ENCODE measurements around the gene SFT2D1. TPM values are rescaled to one million over a fixed set of nuclear protein-coding genes. Genes with fewer than 3 reads are reported as not detected.

SFT2D1 gene
- total RNA-seq, 1 experiment from 2014 or later, result 40.2 TPM

DNA sequence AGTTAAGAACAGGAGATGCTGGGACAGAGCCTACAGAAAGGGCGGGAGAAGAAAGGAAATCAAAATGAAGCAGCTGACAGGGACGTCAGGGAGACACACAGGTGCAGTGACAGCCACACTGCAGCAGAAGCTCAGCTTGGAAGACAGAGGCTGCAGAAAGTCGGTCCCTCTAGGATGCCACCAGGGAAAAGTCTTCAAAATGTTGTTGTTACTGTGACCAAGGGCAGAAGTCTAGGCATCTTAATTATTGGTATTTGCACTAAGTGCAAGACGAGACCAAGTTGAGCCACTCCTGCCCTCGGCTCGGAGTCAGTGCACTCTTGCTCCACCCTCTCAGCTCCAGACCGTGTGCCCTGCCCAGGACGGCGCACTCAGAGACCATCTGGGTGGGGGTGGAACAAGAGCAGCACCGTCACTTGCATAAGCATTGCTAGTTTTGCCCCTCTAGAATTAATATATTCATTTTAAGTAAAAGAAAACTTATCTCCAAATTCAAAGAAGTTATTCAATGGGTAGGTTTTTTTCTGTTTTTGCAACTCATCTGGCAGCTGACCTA is 36.7 kb downstream of the SFT2D1 start:
- Mint-ChIP-seq H3K27me3 (ENCODE audit: low read depth) (peaks cover 74% of the 10 kb centered on the region), H3K4me3 (no peak overlapping the region), H3K27ac (no peak overlapping the region; a peak in 1 of 7 replicates), H3K36me3 (ENCODE audit: insufficient read depth in 1 of 3, low read depth in 3 of 3) (no peaks in the 10 kb centered on the region; a peak in 1 of 7 replicates), H3K4me1 (peaks cover 4 to 7% of the 10 kb centered on the region in 2 experiments), H3K9me3 (peaks cover 0 to 3% of the 10 kb centered on the region in 2 experiments; a peak in 1 of 5 replicates)
- Histone ChIP-seq H3K14ac (ENCODE audit: insufficient read depth, low read length) (no peak overlapping the region), H3K4me1 (ENCODE audit: insufficient read depth, low read length) (no peaks in the 10 kb centered on the region; the same call in 1 of the 2 replicates), H3K4ac (ENCODE audit: low read depth, low read length) (no peak overlapping the region), H2BK20ac (ENCODE audit: low read depth, low read length, poor library complexity, severe bottlenecking) (no peak overlapping the region), H3K9ac (ENCODE audit: extremely low read depth, insufficient read length, low read length) (no peak overlapping the region), H4K20me1 (ENCODE audit: control insufficient read depth, insufficient read depth, insufficient read length) (no peaks in the 10 kb centered on the region), H4K5ac (ENCODE audit: insufficient read length, low read depth, low read length) (no peak overlapping the region), H3K79me1 (ENCODE audit: insufficient read depth, low read depth, low read length, poor library complexity, severe bottlenecking) (no peaks in the 10 kb centered on the region), H3K23ac (ENCODE audit: insufficient read length, low read depth, low read length) (no peak overlapping the region), H3T11ph (ENCODE audit: low read length) (no peak overlapping the region), H3K18ac (ENCODE audit: insufficient read length, low read depth, low read length) (no peak overlapping the region), H3K56ac (ENCODE audit: insufficient read length, low read depth, low read length) (no peak overlapping the region), H2BK12ac (ENCODE audit: insufficient read length, low read depth, low read length) (no peak overlapping the region), H3K27me3 (ENCODE audit: insufficient read depth, low read length) (peaks cover 29% of the 10 kb centered on the region; the same call in 1 of the 2 replicates), H2AK5ac (ENCODE audit: insufficient read length, low read length) (no peak overlapping the region), H4K8ac (replicated peaks; ENCODE audit: insufficient read length, low read depth, low read length) (no peak overlapping the region), H3K23me2 (ENCODE audit: insufficient read length, low read depth, low read length, poor library complexity, severe bottlenecking) (peaks cover 17% of the 10 kb centered on the region), H3K79me2 (ENCODE audit: insufficient read depth, low read length) (no peaks in the 10 kb centered on the region), H2BK120ac (ENCODE audit: low read depth, low read length, poor library complexity, severe bottlenecking) (no peak overlapping the region), H3K9me3 (ENCODE audit: control insufficient read depth, low read depth, low read length) (no peaks in the 10 kb centered on the region), H3K27ac (ENCODE audit: insufficient read length, low read depth, low read length) (no peak overlapping the region), H2BK15ac (ENCODE audit: low read depth, low read length) (no peak overlapping the region), H2AFZ (ENCODE audit: low read length) (no peak overlapping the region), H3K4me2 (ENCODE audit: insufficient read depth, insufficient read length, low read length) (no peak overlapping the region), H4K91ac (ENCODE audit: insufficient read length, low read depth, low read length) (no peak overlapping the region), H2BK5ac (ENCODE audit: insufficient read length, low read length) (no peak overlapping the region)
- DNase-seq, result no peak
- WGBS (ENCODE audit: extremely low coverage, insufficient read length, low lambda C conversion rate), result no CpG with 5 or more reads among the region's 10 CpGs
- TF ChIP-seq, protein P1, sequence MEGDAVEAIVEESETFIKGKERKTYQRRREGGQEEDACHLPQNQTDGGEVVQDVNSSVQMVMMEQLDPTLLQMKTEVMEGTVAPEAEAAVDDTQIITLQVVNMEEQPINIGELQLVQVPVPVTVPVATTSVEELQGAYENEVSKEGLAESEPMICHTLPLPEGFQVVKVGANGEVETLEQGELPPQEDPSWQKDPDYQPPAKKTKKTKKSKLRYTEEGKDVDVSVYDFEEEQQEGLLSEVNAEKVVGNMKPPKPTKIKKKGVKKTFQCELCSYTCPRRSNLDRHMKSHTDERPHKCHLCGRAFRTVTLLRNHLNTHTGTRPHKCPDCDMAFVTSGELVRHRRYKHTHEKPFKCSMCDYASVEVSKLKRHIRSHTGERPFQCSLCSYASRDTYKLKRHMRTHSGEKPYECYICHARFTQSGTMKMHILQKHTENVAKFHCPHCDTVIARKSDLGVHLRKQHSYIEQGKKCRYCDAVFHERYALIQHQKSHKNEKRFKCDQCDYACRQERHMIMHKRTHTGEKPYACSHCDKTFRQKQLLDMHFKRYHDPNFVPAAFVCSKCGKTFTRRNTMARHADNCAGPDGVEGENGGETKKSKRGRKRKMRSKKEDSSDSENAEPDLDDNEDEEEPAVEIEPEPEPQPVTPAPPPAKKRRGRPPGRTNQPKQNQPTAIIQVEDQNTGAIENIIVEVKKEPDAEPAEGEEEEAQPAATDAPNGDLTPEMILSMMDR (conservative IDR thresholded peaks at IDR 0.05), result no peak
